ENCODE results near the gene THBS3.

- TF ChIP-seq CTCF (IDR thresholded peaks at IDR 0.05; ENCODE audit: poor library complexity), result no peak
- TF ChIP-seq EZH2phosphoT487 (IDR thresholded peaks at IDR 0.05; ENCODE audit: low read depth, severe bottlenecking, unreplicated experiment), result no peak
These were observed 9.7 kb downstream of the THBS3 start for GRCh38 chr1:155197901-155198546.
